HL-60 (cell line): ENCODE measurements around the gene REP15.
"Not testable (repeated sequence)": the region's sequence is repeated elsewhere in the genome, so short reads cannot be mapped to it uniquely, and the experiment has no call there.

Experiments
- DNase-seq, 2 experiments: peaks; one replicate each; pipeline ENCODE4 v3.0.0-alpha.2; 2010 to 2020; ENCODE audit warnings: low read depth in 1 of 2, low spot score in 1 of 2
- H3K27ac ChIP-seq: fragments of 250-450 bp; sonication (Bioruptor Pico); replicated peaks from 2 replicates; pipeline ENCODE4 v1.5.1; 2020; ENCODE audit warnings: mild to moderate bottlenecking, moderate library complexity
- H3K27me3 ChIP-seq: fragments of 250-450 bp; sonication (Bioruptor Pico); 2 replicates; pipeline ENCODE4 v1.5.1; 2021; ENCODE audit warnings: mild to moderate bottlenecking, moderate library complexity; ENCODE audit not compliant: insufficient read depth, poor library complexity, severe bottlenecking
- H3K4me3 ChIP-seq: replicated peaks from 2 replicates; pipeline ENCODE4 v1.5.1; 2011; ENCODE audit warnings: mild to moderate bottlenecking, control low read depth, low read length; ENCODE audit not compliant: insufficient read depth
- GABPA ChIP-seq: IDR thresholded peaks from 2 replicates; pipeline ENCODE4 v1.6.1; 2012; ENCODE audit warnings: low read depth
- POLR2AphosphoS5 ChIP-seq: IDR thresholded peaks from 2 replicates; pipeline ENCODE4 v1.6.1; 2012; ENCODE audit warnings: low read depth
- SPI1 ChIP-seq: IDR thresholded peaks from 2 replicates; pipeline ENCODE4 v1.6.1; 2012; ENCODE audit warnings: low read depth, mild to moderate bottlenecking, borderline replicate concordance
- TF ChIP-seq, protein P1 (sequence below): IDR thresholded peaks from one replicate; pipeline ENCODE4 v1.5.1; 2011; ENCODE audit warnings: low read length, control low read depth, inconsistent platforms; ENCODE audit not compliant: insufficient read depth
- TF ChIP-seq, protein P2 (sequence below): IDR thresholded peaks from 2 replicates; pipeline ENCODE4 v1.6.1; 2012; ENCODE audit warnings: low read depth; ENCODE audit not compliant: insufficient replicate concordance

The REP15 gene

DNA sequence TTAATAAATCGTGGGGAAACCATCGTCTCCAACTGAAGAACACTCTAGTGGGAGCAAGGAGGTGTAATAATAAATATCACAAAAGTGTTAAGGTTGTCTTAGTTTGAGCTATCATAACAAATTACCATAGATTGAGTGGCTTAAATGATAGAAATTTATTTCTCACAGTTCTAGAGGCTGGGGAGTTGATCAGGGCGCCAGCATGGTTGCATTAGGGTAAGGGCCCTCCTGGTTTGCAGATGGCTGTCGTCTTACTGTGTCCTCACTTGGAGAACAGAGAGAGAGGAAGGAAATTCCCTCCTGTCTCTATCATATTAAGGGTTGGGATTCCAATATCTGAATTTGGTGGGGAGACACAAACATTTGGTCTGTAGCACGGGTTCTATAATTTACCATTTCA is 47.4 kb downstream of the REP15 start:
- DNase-seq = no peak
- TF ChIP-seq, protein P1, sequence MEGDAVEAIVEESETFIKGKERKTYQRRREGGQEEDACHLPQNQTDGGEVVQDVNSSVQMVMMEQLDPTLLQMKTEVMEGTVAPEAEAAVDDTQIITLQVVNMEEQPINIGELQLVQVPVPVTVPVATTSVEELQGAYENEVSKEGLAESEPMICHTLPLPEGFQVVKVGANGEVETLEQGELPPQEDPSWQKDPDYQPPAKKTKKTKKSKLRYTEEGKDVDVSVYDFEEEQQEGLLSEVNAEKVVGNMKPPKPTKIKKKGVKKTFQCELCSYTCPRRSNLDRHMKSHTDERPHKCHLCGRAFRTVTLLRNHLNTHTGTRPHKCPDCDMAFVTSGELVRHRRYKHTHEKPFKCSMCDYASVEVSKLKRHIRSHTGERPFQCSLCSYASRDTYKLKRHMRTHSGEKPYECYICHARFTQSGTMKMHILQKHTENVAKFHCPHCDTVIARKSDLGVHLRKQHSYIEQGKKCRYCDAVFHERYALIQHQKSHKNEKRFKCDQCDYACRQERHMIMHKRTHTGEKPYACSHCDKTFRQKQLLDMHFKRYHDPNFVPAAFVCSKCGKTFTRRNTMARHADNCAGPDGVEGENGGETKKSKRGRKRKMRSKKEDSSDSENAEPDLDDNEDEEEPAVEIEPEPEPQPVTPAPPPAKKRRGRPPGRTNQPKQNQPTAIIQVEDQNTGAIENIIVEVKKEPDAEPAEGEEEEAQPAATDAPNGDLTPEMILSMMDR = no peak
- TF ChIP-seq POLR2AphosphoS5 = no peak
- TF ChIP-seq GABPA = no peak
- TF ChIP-seq, protein P2, sequence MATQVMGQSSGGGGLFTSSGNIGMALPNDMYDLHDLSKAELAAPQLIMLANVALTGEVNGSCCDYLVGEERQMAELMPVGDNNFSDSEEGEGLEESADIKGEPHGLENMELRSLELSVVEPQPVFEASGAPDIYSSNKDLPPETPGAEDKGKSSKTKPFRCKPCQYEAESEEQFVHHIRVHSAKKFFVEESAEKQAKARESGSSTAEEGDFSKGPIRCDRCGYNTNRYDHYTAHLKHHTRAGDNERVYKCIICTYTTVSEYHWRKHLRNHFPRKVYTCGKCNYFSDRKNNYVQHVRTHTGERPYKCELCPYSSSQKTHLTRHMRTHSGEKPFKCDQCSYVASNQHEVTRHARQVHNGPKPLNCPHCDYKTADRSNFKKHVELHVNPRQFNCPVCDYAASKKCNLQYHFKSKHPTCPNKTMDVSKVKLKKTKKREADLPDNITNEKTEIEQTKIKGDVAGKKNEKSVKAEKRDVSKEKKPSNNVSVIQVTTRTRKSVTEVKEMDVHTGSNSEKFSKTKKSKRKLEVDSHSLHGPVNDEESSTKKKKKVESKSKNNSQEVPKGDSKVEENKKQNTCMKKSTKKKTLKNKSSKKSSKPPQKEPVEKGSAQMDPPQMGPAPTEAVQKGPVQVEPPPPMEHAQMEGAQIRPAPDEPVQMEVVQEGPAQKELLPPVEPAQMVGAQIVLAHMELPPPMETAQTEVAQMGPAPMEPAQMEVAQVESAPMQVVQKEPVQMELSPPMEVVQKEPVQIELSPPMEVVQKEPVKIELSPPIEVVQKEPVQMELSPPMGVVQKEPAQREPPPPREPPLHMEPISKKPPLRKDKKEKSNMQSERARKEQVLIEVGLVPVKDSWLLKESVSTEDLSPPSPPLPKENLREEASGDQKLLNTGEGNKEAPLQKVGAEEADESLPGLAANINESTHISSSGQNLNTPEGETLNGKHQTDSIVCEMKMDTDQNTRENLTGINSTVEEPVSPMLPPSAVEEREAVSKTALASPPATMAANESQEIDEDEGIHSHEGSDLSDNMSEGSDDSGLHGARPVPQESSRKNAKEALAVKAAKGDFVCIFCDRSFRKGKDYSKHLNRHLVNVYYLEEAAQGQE = no peak
- no peak for TF ChIP-seq SPI1
- Histone ChIP-seq H3K27me3 (no peaks in the 10 kb centered on the region), H3K4me3 (no peak overlapping the region), H3K27ac (no peak overlapping the region)

DNA sequence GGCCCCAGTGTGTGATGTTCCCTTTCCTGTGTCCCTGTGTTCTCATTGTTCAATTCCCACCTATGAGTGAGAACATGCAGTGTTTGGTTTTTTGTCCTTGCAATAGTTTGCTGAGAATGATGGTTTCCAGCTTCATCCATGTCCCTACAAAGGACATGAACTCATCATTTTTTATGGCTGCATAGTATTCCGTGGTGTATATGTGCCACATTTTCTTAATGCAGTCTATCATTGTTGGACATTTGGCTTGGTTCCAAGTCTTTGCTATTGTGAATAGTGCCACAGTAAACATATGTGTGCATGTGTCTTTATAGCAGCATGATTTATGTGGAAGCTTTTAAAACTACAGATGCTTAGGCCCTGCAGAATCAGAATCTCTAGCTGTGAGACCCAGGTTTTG is 49.5 kb downstream of the REP15 start:
- H3K27me3 ChIP-seq, H3K27ac ChIP-seq, H3K4me3 ChIP-seq, DNase-seq: not testable (repeated sequence)
